ENCODE measurements around the gene WAPL. TPM values are rescaled to one million over a fixed set of nuclear protein-coding genes. Genes with fewer than 3 reads are reported as not detected.
"Not testable (repeated sequence)": the region's sequence is repeated elsewhere in the genome, so short reads cannot be mapped to it uniquely, and the experiment has no call there.

Gene WAPL
- total RNA-seq, 1 donor from 2014 or later: 24.0 TPM

GRCh38 chr10:86399514-86399878, 122.1 kb downstream of the WAPL start:
- no peak for DNase-seq (ENCODE audit: low spot score)
- intact Hi-C loops (cut with DNase I): no loop called here

DNA sequence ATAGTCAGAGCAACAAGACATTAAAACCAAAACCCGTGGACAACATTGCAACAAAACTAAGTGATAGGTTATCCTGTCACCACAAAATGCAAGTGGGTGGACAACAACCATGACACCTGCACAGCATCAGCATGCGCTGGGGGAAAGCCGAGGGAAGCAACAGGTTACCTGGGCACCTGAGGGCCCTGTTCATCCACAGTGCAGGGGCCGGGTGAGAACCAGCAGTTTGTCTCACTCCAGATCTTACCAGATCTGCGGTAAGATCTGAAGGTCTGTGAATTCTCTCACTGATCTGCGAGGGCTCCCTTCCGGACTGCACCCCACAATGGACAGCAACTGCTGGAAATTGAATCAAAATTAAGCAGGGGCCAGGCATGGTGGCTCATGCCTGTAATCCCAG, 124.5 kb downstream of the WAPL start:
- intact Hi-C loops (cut with DNase I): no loop called here
- no peak for DNase-seq (ENCODE audit: low spot score)

DNA sequence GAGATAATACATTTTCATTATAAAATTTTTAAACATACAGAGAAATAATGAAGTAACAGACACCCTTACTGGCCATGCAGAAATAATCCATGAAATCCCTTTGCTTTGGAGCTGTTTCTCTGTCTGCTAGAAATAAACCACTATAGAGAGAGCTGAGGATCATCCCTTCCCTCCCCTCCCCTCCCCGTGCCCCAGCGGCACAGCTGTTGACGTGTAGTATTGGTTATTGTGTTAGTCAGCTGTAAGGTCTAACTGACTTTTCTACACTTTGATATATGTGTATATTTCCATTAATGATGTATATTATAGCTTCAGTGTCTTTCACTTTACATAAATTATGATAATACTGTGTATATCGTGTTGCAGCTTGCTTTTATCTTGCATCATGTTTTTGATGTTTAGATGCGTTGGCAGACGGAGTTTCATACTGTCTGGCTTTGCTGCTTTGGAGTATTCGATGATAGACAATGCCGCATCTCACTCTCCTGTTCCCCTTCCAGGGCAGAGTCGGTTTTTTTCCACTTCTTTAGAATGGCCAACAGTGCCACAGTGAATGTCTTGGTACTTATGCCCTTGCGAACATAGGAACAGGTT, 127.6 kb downstream of the WAPL start:
- intact Hi-C loops (cut with DNase I): no loop called here
- DNase-seq (ENCODE audit: low spot score): no peak

DNA sequence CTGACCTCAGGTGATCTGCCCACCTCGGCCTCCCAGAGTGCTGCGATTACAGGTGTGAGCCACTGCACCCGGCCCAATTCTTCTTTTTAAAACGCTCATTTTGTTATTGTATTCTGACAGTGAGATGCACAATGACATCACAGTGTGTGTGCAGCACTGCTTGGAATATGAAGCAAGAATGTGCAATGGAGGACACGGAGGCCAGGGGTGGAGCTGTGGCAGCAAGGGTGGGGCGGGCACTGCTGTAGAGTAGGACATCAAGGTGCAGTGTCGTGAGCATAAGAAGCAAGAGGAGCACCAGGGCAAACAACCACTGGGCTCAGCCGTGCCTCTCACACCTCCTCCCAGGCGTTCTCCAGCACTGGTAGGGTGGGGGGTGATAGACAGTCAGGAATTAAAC, 128.2 kb downstream of the WAPL start:
- intact Hi-C loops (cut with DNase I): no loop called here
- DNase-seq (ENCODE audit: low spot score): no peak

DNA sequence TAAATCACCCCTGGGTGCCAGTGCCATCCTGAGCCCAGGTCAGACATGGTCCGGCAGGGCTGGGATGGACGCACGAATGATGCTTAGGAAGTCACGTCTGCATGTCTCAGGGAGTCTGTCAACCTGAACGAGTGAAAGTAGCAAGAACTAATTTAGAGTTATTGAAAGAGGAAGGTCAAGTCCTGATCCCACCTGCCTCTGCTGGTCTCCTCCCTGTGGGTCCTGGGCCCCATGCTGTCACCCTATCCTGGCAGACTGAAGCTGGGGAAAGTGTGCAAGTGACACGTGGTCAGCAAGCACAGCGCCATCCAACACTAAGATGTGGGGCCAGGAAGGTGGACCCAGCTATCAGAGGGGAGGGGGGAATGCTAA, 128.9 kb downstream of the WAPL start:
- no peak for DNase-seq (ENCODE audit: low spot score)

GRCh38 chr10:86391986-86392722, 129.4 kb downstream of the WAPL start:
- no peak for DNase-seq (ENCODE audit: low spot score)
- intact Hi-C loops (cut with DNase I): no loop called here

More for the DNA sequence above, 128.9 kb downstream of the WAPL start:
- intact Hi-C loops (cut with DNase I): no loop called here

DNA sequence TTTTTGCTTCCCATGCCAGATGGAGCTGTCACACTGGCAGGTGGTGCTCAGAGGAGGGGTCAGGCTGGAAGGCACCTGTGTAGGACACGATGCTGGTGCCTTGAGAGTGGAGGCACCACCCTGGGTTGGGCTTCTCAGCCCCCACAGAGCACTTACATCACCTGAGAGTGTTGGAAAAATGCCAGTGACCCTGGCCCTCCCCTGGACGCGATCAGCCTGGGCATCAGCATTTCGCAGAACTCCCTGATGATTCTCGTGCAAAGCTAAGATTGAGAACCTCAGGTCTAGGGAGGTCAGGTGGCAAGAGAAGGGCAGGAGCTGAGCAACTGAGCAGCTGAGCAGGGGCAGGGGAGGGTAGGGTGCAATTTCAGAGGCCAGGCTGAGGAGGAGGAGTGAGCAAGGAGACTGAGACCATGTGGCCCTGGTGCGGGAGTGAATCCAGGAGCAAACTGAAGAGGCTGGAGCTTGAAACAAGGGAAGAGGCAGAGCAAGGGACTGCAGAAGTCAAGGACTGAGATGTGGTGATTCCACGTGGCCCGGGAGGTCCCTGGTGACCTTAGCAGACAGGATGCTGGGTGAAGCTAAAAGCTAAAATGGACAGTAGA, 130.3 kb downstream of the WAPL start:
- DNase-seq (ENCODE audit: low spot score): no peak
- intact Hi-C loops (cut with DNase I): no loop called here

DNA sequence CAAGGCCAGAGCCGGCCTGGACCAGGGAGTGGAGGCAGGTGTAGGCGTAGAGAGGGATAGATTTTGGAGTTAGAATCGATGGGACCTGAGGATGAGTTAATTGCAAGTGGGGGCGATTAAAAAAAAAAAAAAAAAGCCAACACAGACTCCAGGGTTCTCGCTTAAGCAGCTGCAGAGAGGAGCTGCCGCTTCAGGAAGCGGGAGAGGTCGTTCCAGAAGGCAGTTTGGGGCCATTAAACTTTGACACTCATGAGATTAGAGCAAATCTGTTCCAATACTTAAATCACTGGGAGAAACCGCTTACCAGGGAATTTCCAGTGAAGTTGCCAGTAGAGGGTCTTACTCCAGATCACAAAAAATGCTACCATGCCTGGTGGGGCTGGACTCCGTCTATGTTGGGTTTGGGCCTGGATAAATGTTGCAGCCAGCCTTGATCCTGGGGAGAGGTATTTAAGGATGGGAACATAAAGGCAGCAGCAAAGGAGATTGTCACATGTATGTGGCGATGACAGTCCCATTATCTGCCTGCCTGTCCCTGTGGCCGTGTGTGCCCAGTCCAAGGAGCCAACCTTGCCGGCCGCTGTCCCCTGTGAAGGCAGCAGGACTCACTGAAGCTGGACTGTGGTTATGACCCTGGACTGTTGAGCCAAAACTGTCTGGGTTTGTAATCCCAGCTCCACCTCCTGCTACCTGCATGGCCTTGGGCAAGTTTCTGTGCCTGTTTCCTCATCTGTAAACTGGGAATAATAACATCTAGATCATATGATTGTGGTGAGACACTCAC, 131.1 kb downstream of the WAPL start:
- intact Hi-C loops (cut with DNase I): no loop called here
- DNase-seq (ENCODE audit: low spot score): no peak

DNA sequence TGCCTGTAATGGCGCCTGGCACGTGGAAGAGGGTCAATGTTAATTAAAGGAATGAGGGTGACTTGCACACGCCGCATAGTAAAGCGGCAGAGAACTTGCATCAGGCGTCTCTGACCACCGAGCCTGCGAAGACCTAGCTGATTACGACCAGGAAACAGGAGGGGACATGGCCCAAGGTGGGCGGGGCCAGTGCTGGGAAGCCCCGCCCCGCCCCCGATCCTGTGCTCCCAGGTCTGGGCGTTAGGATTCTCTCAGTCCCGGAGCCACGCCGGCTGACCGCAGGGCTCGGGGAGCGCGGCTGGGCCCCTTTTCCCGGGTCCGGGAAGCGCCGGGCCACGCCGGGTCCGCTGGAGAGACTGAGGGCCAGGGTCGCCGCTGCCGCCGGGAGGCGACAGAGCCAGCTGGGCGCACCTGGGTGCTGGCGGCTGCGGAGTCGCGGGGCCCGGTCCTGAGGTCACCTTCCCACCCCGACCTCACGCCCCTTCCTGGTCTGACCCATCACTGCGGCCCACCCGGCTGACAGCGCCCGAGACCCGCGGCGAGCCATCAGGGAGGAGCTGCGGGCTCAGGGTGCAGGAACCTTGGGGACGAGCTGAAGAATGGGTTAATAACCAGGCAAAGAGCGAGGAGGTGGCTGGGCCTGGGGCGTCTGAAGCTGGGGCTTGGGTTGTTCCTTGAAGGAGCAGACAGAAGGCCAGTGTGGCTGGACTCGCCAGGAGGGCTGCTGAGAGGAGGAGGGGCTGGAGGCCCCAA, 132.0 kb downstream of the WAPL start:
- intact Hi-C loops (cut with DNase I): no loop called here
- DNase-seq (ENCODE audit: low spot score): no peak

GRCh38 chr10:86389109-86389440, 132.5 kb downstream of the WAPL start:
- intact Hi-C loops (cut with DNase I); DNase-seq (ENCODE audit: low spot score): not testable (repeated sequence)

- DNase-seq (ENCODE audit: low spot score): no peak
- intact Hi-C loops (cut with DNase I): no loop called here
These were observed 133.4 kb downstream of the WAPL start for GRCh38 chr10:86388119-86388704.

- intact Hi-C loops (cut with DNase I): no loop called here
- no peak for DNase-seq (ENCODE audit: low spot score)
These were observed 134.3 kb downstream of the WAPL start for GRCh38 chr10:86387178-86387794.

- no peak for DNase-seq (ENCODE audit: low spot score)
- intact Hi-C loops (cut with DNase I): no loop called here
These were observed 135.8 kb downstream of the WAPL start for GRCh38 chr10:86385806-86386205.

Other genes starting within 250 kb of the WAPL start
- 3.0 TPM for gene GRID1, start 155.0 kb downstream of the WAPL start, total RNA-seq
- not detected for gene OPN4, start 132.8 kb upstream of the WAPL start, total RNA-seq
- 1,178 TPM for gene LDB3, start 146.7 kb upstream of the WAPL start, total RNA-seq
- gene BMPR1A, start 234.8 kb upstream of the WAPL start, total RNA-seq: 60.0 TPM

Data from cardiac septum (tissue), 1 donor.